ENCODE data around the gene MRAP2.

DNA sequence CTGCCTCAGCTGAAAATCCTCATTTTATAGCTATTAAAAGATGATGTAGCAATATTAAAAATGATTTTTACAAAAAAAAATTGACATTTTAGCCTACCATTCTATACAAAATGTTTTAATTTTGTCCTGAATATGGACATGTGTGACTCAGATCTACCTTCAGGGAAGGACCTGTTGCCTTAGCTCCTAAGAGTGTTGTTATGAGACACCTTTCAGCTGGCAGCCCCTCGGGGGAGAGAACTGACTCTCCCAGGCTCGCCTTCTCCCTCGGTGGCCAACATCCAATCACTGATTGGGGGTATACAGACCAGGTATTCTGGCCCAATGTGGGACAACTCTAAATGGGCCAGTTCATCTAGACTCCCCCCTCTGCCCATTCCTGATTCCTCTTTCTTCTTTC lies 32.5 kb upstream of the MRAP2 start:
- TF ChIP-seq, protein P1, sequence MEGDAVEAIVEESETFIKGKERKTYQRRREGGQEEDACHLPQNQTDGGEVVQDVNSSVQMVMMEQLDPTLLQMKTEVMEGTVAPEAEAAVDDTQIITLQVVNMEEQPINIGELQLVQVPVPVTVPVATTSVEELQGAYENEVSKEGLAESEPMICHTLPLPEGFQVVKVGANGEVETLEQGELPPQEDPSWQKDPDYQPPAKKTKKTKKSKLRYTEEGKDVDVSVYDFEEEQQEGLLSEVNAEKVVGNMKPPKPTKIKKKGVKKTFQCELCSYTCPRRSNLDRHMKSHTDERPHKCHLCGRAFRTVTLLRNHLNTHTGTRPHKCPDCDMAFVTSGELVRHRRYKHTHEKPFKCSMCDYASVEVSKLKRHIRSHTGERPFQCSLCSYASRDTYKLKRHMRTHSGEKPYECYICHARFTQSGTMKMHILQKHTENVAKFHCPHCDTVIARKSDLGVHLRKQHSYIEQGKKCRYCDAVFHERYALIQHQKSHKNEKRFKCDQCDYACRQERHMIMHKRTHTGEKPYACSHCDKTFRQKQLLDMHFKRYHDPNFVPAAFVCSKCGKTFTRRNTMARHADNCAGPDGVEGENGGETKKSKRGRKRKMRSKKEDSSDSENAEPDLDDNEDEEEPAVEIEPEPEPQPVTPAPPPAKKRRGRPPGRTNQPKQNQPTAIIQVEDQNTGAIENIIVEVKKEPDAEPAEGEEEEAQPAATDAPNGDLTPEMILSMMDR (IDR thresholded peaks at IDR 0.05), result no peak
- TF ChIP-seq POLR2AphosphoS5 (IDR thresholded peaks at IDR 0.05) (no peak), POLR2A (IDR thresholded peaks at IDR 0.05) (no peak)

Measured in breast epithelium (tissue), 3 donors.